DMS 273 (cell line): Measurements from ENCODE around the gene ARHGAP28.

Experiments
- DNase-seq: peaks from one replicate; lab custom pipeline; 2025; ENCODE audit not compliant: unreplicated experiment; lab: John Stamatoyannopoulos, UW

Gene ARHGAP28

GRCh38 chr18:6732952-6733351 lies 3.4 kb downstream of the ARHGAP28 start:
- peak; percentile 22 for DNase-seq

DNA sequence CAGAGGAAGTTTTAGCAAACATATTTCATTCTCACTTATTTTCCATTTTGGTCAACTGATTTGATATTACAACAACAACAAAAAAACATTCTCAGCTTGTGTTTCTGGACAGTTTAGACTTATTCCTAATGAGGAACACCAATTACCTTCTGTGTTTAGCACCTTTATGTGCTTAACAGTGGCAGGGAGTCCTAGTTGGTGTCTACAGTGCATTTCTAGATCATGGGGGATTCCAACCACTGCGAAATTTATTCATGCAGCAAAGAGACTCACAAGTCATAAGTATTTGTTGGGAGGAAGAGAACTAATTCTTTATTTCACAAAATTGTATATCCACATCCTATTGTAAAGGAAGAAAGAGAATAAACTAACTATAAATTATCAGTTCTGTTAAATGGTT lies 4.2 kb downstream of the ARHGAP28 start:
- no peak for DNase-seq

GRCh38 chr18:6734726-6735430 lies 5.4 kb downstream of the ARHGAP28 start:
- peak; percentile 83 for DNase-seq

DNA sequence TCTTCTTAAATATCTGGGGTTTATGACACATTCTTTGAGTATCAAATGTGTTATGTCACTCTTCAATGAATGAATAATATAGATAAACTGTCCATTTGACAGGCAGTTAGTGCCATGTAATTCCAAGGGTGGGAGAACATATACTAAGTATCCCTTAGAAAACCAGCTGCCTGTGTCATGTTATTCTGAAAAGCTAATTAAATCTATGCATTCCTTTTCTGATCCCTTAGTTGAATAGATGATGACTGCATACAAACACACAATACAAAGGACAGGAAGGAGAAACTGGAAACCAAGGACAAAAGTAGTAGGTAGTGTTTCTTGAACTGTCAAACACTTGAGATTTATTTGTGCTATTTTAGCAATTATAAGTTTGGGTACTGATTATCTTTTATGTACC lies 8.3 kb downstream of the ARHGAP28 start:
- DNase-seq, result no peak

DNA sequence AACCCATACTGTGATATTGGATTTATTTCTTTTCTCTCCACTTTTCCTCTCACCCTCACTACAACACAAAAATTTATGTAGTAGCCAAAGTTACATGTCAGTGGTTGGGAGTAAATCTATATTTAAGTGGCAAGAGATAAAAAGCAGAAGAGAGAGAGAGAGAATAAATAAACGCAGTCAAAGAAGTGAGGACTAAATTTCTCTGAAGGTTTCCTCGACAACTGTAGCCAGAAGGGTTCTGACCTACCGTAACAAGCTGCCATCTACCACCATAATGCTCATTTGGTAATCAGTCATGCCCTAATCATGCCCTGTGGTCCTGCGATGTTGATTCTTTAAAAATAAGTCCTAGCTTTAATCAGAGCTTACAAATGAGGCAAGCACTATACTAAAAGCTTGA lies 9.1 kb downstream of the ARHGAP28 start:
- DNase-seq, result no peak

GRCh38 chr18:6741232-6741663 lies 11.7 kb downstream of the ARHGAP28 start:
- DNase-seq, result peak; percentile 20

- DNase-seq, result no peak
These were observed 12.3 kb downstream of the ARHGAP28 start for GRCh38 chr18:6741786-6742185.

DNA sequence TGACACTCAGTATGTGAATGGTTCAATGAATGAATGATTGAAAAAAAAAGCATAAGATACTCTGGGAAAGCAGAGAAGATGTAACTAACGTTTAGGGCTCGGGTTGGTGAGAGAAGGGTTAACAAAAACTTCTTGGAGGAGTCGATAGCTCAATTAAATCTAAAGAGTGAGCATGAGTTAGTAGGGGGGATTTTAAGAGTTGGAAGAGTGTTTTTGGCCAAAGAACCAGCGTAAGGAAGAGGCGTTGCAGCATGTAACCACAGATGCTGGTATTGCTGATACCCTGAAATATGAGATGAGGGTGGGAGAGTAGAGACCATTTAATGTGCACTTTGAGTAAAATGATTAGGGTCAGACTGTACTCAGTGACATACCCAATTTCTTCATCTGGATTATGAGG lies 14.5 kb downstream of the ARHGAP28 start:
- no peak for DNase-seq

GRCh38 chr18:6744816-6745455 lies 15.4 kb downstream of the ARHGAP28 start:
- DNase-seq, result no peak

DNA sequence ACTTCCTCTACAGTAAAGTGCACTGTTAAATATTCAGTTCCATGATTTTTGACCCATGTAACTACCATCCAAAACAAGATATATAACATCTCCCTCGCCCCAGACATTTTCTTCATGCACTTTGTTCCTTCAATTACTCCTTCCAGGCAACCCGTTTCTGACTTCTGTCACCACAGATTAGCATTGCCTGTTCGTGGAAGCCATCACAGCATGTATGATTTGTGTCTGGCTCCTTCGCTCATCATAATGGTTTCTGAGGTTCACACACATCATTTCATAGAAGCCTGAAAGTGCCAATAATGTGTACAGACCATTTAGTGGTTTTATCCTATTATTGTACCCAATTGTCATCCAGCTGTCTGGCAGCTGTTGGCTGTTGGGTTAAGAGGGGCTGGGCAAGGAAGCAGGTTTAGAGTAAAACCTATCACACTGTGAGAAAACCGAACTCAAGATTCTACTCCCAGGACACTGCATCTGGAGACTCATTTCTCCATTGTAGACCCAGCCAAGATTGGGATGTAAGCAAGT lies 16.1 kb downstream of the ARHGAP28 start:
- no peak for DNase-seq

DNA sequence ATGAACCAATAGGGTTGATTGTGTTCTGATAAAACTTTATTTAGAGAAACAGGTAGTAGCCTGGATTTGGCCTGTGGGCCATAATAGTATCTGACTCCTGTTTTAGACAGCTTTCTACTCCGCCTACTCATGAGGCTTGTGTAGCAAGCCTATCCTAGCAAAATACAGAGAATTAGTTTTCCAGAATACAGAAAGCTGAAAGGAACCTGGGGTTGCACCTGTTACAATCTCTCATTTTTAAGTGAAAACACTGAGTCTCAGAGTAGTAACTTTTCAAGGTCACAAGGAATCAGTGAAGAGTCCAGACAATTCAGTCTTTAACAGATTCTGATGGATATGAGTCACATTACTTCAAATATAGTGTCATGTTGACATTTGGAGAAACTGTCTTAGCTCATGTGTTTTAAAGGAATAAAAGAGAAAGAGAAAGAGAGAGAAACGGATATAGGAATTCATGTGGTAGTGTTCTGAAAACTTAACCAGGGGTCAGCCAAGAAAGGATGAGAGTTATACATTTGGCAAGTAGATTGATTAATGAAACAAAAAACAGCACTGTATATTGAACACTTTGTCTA lies 17.0 kb downstream of the ARHGAP28 start:
- DNase-seq, result no peak

DNA sequence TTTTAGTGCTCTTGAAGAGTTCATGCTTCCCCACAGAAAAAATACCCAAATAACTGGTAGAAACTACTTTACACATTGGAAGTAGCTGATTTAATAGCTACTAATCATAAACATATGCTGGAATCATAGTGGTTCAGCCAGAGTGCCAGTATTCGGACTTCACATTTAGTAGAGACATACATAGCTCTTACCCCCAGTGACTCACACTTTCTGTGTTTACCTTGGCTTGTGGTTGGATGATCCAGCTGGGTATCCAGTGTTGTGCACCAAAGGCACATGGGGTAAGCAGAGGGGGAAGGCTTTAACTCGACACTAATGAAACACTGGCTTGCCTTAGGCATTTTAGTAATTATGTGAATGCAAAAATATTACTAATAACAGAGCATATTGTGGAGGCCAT lies 18.1 kb downstream of the ARHGAP28 start:
- peak; percentile 36 for DNase-seq

GRCh38 chr18:6748241-6748640 lies 18.7 kb downstream of the ARHGAP28 start:
- no peak for DNase-seq

- DNase-seq, result no peak
These were observed 20.9 kb downstream of the ARHGAP28 start for GRCh38 chr18:6750411-6750810.

DNA sequence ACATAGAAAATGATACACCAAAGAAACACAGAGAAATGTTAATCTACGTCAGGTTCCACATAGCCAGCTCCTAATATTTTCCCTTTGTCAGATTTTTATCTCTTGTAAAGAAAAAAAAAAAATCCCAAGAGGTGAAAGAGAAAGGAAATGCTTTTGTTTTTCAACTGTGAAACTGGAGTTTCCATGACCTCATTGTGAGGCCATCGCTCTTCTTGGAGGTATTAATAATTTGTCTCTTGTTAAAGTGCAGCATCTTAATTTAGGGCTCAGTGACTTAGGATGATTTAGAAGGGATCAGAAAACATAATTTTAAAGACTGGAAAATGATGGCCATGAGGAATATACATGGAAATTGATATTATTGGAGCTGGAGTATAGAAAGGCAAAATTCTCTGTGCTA lies 21.7 kb downstream of the ARHGAP28 start:
- no peak for DNase-seq

DNA sequence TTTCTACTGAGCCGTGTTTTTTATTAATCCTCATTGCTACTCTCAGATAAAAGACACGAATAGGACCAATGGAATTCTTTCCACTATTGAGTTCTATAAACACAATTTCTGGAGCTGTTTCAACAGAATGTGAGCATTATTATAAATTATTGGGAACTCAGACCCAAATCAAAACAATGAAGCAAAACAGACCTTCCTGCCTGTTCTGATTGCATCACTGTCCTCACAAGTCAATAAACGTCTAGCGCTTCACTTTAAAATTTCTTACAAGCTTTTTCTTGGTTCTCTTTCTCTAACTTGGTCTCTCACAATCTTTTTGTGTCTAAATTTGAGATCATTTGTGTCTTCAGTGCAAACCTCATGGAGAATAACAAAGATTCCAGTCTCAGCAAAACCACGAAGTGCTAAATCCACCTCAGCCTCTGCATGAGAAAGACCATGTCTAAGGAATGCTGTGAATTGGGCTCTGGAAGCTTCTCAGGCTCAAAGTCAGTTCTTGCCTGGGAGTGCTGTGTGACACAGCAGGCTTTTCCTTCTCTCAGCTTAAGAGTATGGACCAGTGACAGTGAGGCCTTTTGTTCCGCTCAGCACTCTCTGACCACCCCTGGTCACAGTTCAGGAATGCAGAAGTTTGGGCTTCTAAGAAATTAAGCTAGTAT lies 22.8 kb downstream of the ARHGAP28 start:
- no peak for DNase-seq

DNA sequence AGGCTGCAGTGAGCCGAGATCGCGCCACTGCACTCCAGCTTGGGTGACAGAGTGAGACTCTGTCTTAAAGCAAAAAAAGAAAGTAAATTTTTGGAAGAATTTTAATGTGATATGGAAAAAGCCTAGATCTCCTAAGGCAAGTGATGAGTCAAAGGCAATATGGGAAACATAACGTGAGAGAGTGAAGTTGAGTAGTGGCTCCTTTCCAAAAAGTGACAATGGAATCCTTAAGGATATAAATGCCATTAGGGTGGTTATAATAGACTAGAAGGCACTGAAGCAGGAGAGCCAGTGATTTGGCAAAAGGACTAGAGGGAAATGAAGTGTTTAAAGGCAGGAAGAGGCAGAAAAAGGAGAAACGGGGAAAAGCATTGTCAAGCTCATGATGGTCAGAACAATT lies 25.6 kb downstream of the ARHGAP28 start:
- no peak for DNase-seq

DNA sequence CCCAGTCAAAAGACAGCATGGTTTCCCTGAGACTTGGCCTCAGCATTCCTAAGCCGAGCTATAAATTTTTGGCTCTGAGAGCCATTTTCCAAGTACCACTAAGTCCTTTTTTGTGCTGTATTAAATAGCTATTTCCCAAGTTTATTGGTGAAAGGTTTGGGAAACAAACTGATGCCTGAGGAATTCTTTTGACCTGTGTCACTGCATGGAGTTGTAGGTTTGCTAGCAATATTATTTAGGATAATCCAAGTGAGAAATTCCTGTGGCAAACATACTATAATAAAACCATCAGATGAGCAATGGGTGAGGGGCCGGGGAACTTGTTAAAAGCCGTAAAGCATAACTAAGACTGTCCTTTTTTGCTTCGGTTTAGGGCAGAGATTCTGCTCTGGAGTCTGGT lies 28.4 kb downstream of the ARHGAP28 start:
- DNase-seq, result no peak

GRCh38 chr18:6759579-6759978 lies 30.1 kb downstream of the ARHGAP28 start:
- no peak for DNase-seq

GRCh38 chr18:6763524-6763923 lies 34.0 kb downstream of the ARHGAP28 start:
- DNase-seq, result no peak

- no peak for DNase-seq
These were observed 34.9 kb downstream of the ARHGAP28 start for GRCh38 chr18:6764382-6764781.

DNA sequence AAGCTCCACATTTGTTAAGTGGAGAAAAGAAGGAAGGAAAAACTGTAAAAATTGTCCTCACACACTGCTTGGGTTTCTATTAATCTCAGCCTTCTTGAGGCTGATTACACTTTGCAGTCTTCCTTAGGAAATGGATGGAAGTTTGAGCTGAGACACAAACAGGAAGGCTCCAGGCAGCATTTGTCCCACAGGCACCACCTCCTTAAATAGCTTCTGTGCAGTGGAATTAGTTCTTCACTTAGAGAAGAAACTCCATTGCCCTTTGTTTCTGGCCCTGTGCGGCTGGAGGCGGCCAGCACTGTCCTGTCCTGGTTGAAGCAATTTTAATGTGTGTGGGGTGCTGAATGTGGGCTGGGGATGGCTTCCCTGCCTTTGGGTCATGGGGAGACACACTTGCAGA lies 44.3 kb downstream of the ARHGAP28 start:
- DNase-seq, result no peak
